ENCODE data around the gene NPY2R. TPM values are rescaled to one million over a fixed set of nuclear protein-coding genes. Genes with fewer than 3 reads are reported as not detected.
A peak's percentile ranks its signal among the peaks of the same experiment; 100 is the strongest.

NPY2R gene
- total RNA-seq, 3 donors from 2014 or later: 0.51 to 1.7 (median 1.4) TPM

DNA sequence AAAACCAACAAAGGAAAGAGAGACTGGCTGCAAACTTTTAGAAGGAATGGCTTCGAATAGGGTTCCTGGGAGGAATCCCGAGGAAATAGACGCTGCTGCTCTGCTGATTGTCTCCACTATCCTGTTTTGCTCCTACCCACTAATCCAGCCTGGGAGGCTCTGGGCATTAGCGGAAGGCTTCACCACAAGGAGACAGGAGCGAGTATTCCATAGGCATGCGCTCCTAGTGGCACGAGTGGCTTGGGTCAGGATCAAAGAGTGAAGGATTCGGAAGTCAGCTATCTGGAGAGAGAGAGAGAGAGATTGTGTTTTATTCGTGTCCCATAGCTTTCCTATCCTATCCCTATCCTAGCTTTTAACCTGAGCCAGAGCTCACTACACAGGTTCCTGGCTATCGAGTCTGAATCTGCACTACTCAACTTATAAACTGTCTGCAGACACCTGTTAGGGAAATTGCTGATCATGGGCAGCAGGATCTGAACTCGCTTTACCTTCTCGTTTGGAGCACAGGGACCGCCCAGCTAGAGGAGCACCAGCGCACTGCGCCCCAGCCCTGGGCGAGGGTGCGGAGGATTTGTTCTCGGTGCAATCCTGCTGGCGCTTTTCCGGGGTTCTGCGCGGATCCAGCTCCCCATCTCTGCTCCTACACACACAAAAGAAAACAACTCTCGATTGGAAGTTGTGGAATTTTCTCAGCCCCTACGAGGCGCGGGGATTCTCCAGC is 740 bp upstream of the NPY2R start:
- Histone ChIP-seq H3K36me3 (ENCODE audit: low read depth) (no peaks in the 10 kb centered on the region), H3K4me1 (ENCODE audit: low read depth) (no peaks in the 10 kb centered on the region), H3K4me3 (no peak overlapping the region), H3K9me3 (no peaks in the 10 kb centered on the region)
- TF ChIP-seq, protein P1, sequence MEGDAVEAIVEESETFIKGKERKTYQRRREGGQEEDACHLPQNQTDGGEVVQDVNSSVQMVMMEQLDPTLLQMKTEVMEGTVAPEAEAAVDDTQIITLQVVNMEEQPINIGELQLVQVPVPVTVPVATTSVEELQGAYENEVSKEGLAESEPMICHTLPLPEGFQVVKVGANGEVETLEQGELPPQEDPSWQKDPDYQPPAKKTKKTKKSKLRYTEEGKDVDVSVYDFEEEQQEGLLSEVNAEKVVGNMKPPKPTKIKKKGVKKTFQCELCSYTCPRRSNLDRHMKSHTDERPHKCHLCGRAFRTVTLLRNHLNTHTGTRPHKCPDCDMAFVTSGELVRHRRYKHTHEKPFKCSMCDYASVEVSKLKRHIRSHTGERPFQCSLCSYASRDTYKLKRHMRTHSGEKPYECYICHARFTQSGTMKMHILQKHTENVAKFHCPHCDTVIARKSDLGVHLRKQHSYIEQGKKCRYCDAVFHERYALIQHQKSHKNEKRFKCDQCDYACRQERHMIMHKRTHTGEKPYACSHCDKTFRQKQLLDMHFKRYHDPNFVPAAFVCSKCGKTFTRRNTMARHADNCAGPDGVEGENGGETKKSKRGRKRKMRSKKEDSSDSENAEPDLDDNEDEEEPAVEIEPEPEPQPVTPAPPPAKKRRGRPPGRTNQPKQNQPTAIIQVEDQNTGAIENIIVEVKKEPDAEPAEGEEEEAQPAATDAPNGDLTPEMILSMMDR (IDR thresholded peaks at IDR 0.05): no peak
- DNase-seq (peak in 2 of 3 donors; percentile 18 to 32), ATAC-seq (peak; percentile 36)
- intact Hi-C loops (cut with DNase I, micrococcal nuclease): no loop called here

DNA sequence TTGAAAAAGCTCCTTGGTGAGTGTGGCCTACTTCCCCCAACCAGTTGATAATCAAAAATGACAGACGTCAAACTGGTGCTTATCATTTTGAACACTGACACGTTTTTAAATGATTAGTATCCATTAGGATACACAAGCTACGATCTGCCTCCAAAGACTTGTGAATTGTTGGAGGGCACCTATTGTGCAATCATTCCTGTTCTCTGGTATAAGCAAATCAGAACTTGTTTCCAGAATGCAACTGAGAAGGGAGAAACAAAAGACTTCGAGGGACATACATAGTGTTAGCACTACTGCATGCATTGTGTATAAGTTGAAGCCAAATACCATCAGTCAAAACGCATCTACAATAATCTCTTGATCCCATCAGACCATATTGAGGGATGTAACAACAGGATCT is 11.6 kb downstream of the NPY2R start:
- intact Hi-C loops (cut with DNase I, micrococcal nuclease): no loop called here
- Histone ChIP-seq H3K36me3 (ENCODE audit: low read depth) (no peaks in the 10 kb centered on the region), H3K9me3 (no peaks in the 10 kb centered on the region), H3K4me1 (ENCODE audit: low read depth) (no peaks in the 10 kb centered on the region), H3K4me3 (no peak overlapping the region)
- ATAC-seq: no peak
- DNase-seq: no peak
- TF ChIP-seq, protein P1 (IDR thresholded peaks at IDR 0.05): no peak

DNA sequence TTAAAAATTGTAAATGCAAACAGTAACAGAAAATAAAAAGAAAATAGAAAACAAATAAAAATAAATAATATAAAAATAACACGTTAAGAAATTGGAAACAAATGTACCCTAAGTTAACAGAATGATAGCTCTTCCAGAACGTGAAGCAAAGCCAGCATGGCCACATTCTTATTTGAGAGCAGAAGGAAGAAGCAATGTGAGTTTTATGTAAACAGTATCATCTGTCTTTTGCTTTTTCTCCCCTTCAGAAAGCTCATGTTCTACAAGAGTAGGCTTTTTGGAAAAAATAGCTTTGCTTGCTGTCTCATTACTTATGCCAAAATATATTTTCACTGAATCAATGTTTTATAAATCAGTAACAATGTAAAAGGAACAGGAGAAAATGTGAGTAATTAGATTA is 18.7 kb downstream of the NPY2R start:
- DNase-seq (no peak), ATAC-seq (no peak)
- TF ChIP-seq, protein P1 (IDR thresholded peaks at IDR 0.05): no peak
- no peaks in the 10 kb centered on the region for H3K9me3 ChIP-seq
- no peaks in the 10 kb centered on the region for H3K36me3 ChIP-seq (ENCODE audit: low read depth)
- H3K4me3 ChIP-seq: no peak overlapping the region
- H3K4me1 ChIP-seq (ENCODE audit: low read depth): no peaks in the 10 kb centered on the region
- intact Hi-C loops (cut with DNase I, micrococcal nuclease): no loop called here

DNA sequence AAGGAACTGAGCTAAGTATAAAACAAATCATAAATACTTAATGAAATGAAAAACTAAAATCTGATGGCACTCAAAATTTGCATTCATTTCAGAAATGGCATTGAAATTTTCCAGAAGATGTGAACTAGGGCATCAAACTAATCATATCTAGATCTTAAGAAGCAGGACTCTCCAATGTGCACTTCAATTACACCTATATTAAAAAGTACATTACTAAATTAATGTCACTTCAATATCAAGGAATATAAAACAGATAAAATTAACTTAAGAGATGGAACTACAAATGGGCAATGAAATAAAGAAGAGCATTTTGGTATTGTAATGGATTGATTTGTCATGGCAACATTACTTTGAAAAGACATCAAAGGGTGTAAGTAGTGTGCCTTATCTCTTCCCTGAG is 20.3 kb downstream of the NPY2R start:
- TF ChIP-seq, protein P1 (IDR thresholded peaks at IDR 0.05): no peak
- H3K36me3 ChIP-seq (ENCODE audit: low read depth): no peaks in the 10 kb centered on the region
- no peaks in the 10 kb centered on the region for H3K4me1 ChIP-seq (ENCODE audit: low read depth)
- H3K9me3 ChIP-seq: no peaks in the 10 kb centered on the region
- intact Hi-C loops (cut with DNase I, micrococcal nuclease): no loop called here
- no peak overlapping the region for H3K4me3 ChIP-seq
- DNase-seq (no peak), ATAC-seq (no peak)

DNA sequence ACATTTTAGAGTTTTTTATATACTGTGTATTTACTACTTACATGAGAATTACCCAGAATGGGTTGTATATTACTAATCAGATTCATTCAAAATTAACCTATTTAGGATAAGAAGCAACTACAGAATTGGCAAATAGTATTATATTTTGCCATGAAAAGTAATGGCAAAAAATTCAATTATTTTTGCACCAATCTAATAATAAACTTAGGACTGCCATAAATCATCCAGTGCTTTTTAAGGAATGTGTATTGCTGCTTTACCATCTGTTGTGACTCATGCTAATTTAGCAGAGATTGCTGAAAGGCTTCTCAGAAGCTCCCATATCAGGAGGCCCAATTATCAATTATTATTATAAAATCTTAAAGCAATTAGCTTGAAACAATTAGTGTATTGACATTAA is 24.0 kb downstream of the NPY2R start:
- intact Hi-C loops (cut with DNase I, micrococcal nuclease): no loop called here
- no peak for ATAC-seq
- no peaks in the 10 kb centered on the region for H3K9me3 ChIP-seq
- H3K36me3 ChIP-seq (ENCODE audit: low read depth): no peaks in the 10 kb centered on the region
- no peaks in the 10 kb centered on the region for H3K4me1 ChIP-seq (ENCODE audit: low read depth)
- DNase-seq: no peak
- no peak overlapping the region for H3K4me3 ChIP-seq
- TF ChIP-seq, protein P1 (IDR thresholded peaks at IDR 0.05): no peak
